Activated naive CD4-positive, alpha-beta T cell treated with anti-CD3 and anti-CD28 coated beads for 36 hours (primary cell): Measurements from ENCODE around the gene CROCC. TPM values are rescaled to one million over a fixed set of nuclear protein-coding genes. Genes with fewer than 3 reads are reported as not detected.

Source experiments
- CTCF ChIA-PET: fragments of 350-600 bp; sonication (Branson Sonifier 250); formaldehyde crosslinking; loops from one replicate; lab custom pipeline; 2021; ENCODE audit warnings: antibody characterized with exemption; lab: Charles Lee
- DNase-seq: peaks from one replicate; pipeline ENCODE4 v3.0.0-alpha.2; 2020
- H3K27ac Mint-ChIP-seq: one replicate; pipeline ENCODE4 v1.8.0; 2021; ENCODE audit warnings: mild to moderate bottlenecking, mixed read lengths
- H3K27me3 Mint-ChIP-seq: one replicate; pipeline ENCODE4 v1.8.0; 2021; ENCODE audit warnings: low read depth, mixed read lengths
- H3K36me3 Mint-ChIP-seq: one replicate; pipeline ENCODE4 v1.8.0; 2021; ENCODE audit warnings: low read depth, mixed read lengths
- H3K4me1 Mint-ChIP-seq: one replicate; pipeline ENCODE4 v1.8.0; 2021; ENCODE audit warnings: low read depth, mixed read lengths
- H3K4me3 Mint-ChIP-seq: one replicate; pipeline ENCODE4 v1.8.0; 2021; ENCODE audit warnings: mild to moderate bottlenecking, moderate library complexity, mixed read lengths
- H3K9me3 Mint-ChIP-seq: one replicate; pipeline ENCODE4 v1.8.0; 2021; ENCODE audit warnings: mixed read lengths
- intact Hi-C: fragments of 100-400 bp; cut with micrococcal nuclease; formaldehyde crosslinking; loops from one replicate; pipeline ENCODE4 v1.15.1; 2023
- total RNA-seq, 2 experiments: library from RNA; stranded (reverse); gene quantifications; one replicate each; pipeline ENCODE4 v1.2.3, GENCODE V29; 2021

Gene CROCC
- total RNA-seq, 2 experiments from 2014 or later: 15.5 to 15.7 TPM

GRCh38 chr1:16992675-16993074 lies 70.9 kb downstream of the CROCC start:
- H3K27me3 Mint-ChIP-seq: no peaks in the 10 kb centered on the region
- H3K27ac Mint-ChIP-seq: no peak overlapping the region
- H3K36me3 Mint-ChIP-seq: peaks cover 16% of the 10 kb centered on the region
- no peaks in the 10 kb centered on the region for H3K9me3 Mint-ChIP-seq
- intact Hi-C loops: no loop called here
- no peak for DNase-seq
- CTCF ChIA-PET: no interaction called here
- no peak overlapping the region for H3K4me3 Mint-ChIP-seq
- H3K4me1 Mint-ChIP-seq: no peaks in the 10 kb centered on the region

- CTCF ChIA-PET: no interaction called here
- no peak for DNase-seq
- intact Hi-C loops: no loop called here
- H3K27ac Mint-ChIP-seq: no peak overlapping the region
- no peaks in the 10 kb centered on the region for H3K27me3 Mint-ChIP-seq
- H3K9me3 Mint-ChIP-seq: no peaks in the 10 kb centered on the region
- H3K4me1 Mint-ChIP-seq: no peaks in the 10 kb centered on the region
- H3K36me3 Mint-ChIP-seq: peaks cover 15% of the 10 kb centered on the region
- no peak overlapping the region for H3K4me3 Mint-ChIP-seq
These were observed 71.8 kb downstream of the CROCC start for GRCh38 chr1:16993521-16994038.

GRCh38 chr1:16996845-16997244 lies 75.1 kb downstream of the CROCC start:
- DNase-seq: no peak
- Mint-ChIP-seq H3K9me3 (no peaks in the 10 kb centered on the region), H3K36me3 (peaks cover 20% of the 10 kb centered on the region), H3K27me3 (no peaks in the 10 kb centered on the region), H3K4me3 (no peak overlapping the region), H3K4me1 (no peaks in the 10 kb centered on the region), H3K27ac (no peak overlapping the region)
- intact Hi-C loops: no loop called here
- CTCF ChIA-PET: no interaction called here

- Mint-ChIP-seq H3K4me1 (no peaks in the 10 kb centered on the region), H3K27me3 (no peaks in the 10 kb centered on the region), H3K4me3 (no peak overlapping the region), H3K9me3 (no peaks in the 10 kb centered on the region), H3K27ac (no peak overlapping the region), H3K36me3 (peaks cover 21% of the 10 kb centered on the region)
- intact Hi-C loops: no loop called here
- CTCF ChIA-PET: no interaction called here
- no peak for DNase-seq
These were observed 76.9 kb downstream of the CROCC start for GRCh38 chr1:16998589-16998988.

- intact Hi-C loops: no loop called here
- H3K4me3 Mint-ChIP-seq: no peak overlapping the region
- DNase-seq: no peak
- peaks cover 20% of the 10 kb centered on the region for H3K36me3 Mint-ChIP-seq
- H3K27me3 Mint-ChIP-seq: no peaks in the 10 kb centered on the region
- no peaks in the 10 kb centered on the region for H3K9me3 Mint-ChIP-seq
- CTCF ChIA-PET: interaction anchor here (0.6 kb wide), 1 partner anchor 37 kb away, joined by 3 read pairs; no protein-coding TSS in a partner anchor
- H3K27ac Mint-ChIP-seq: no peak overlapping the region
- no peaks in the 10 kb centered on the region for H3K4me1 Mint-ChIP-seq
These were observed 78.1 kb downstream of the CROCC start for GRCh38 chr1:16999863-17000262.

GRCh38 chr1:17001760-17002523 lies 80.2 kb downstream of the CROCC start:
- no peak overlapping the region for H3K4me3 Mint-ChIP-seq
- peaks cover 18% of the 10 kb centered on the region for H3K36me3 Mint-ChIP-seq
- H3K9me3 Mint-ChIP-seq: no peaks in the 10 kb centered on the region
- H3K4me1 Mint-ChIP-seq: no peaks in the 10 kb centered on the region
- DNase-seq: no peak
- no peaks in the 10 kb centered on the region for H3K27me3 Mint-ChIP-seq
- no peak overlapping the region for H3K27ac Mint-ChIP-seq
- CTCF ChIA-PET: interaction anchor here (0.6 kb wide), 1 partner anchor 16 kb away, joined by 3 read pairs; no protein-coding TSS in a partner anchor
- intact Hi-C loops: no loop called here

GRCh38 chr1:17002524-17002902 lies 80.8 kb downstream of the CROCC start:
- Mint-ChIP-seq H3K9me3 (no peaks in the 10 kb centered on the region), H3K4me1 (no peaks in the 10 kb centered on the region), H3K27me3 (no peaks in the 10 kb centered on the region), H3K4me3 (no peak overlapping the region), H3K36me3 (peaks cover 15% of the 10 kb centered on the region), H3K27ac (no peak overlapping the region)
- CTCF ChIA-PET: interaction anchor here (0.6 kb wide), 1 partner anchor 16 kb away, joined by 3 read pairs; no protein-coding TSS in a partner anchor
- DNase-seq: no peak
- intact Hi-C loops: no loop called here

- Mint-ChIP-seq H3K4me1 (peaks cover 2% of the 10 kb centered on the region), H3K4me3 (no peak overlapping the region), H3K27ac (no peak overlapping the region), H3K27me3 (no peaks in the 10 kb centered on the region), H3K9me3 (no peaks in the 10 kb centered on the region), H3K36me3 (peaks cover 9% of the 10 kb centered on the region)
- CTCF ChIA-PET: no interaction called here
- intact Hi-C loops: no loop called here
- no peak for DNase-seq
These were observed 83.0 kb downstream of the CROCC start for GRCh38 chr1:17004466-17005364.

GRCh38 chr1:17005365-17005740 lies 83.6 kb downstream of the CROCC start:
- H3K27ac Mint-ChIP-seq: no peak overlapping the region
- H3K27me3 Mint-ChIP-seq: no peaks in the 10 kb centered on the region
- no peak overlapping the region for H3K4me3 Mint-ChIP-seq
- DNase-seq: no peak
- CTCF ChIA-PET: no interaction called here
- peaks cover 7% of the 10 kb centered on the region for H3K4me1 Mint-ChIP-seq
- H3K9me3 Mint-ChIP-seq: no peaks in the 10 kb centered on the region
- intact Hi-C loops: no loop called here
- peaks cover 9% of the 10 kb centered on the region for H3K36me3 Mint-ChIP-seq

- Mint-ChIP-seq H3K27me3 (no peaks in the 10 kb centered on the region), H3K9me3 (no peaks in the 10 kb centered on the region), H3K36me3 (peaks cover 4% of the 10 kb centered on the region), H3K27ac (no peak overlapping the region), H3K4me3 (no peak overlapping the region), H3K4me1 (peaks cover 17% of the 10 kb centered on the region)
- DNase-seq: no peak
- CTCF ChIA-PET: interaction anchor here (0.5 kb wide), 1 partner anchor 60 kb away, joined by 3 read pairs; no protein-coding TSS in a partner anchor
- intact Hi-C loops: no loop called here
These were observed 85.4 kb downstream of the CROCC start for GRCh38 chr1:17007121-17007520.

- intact Hi-C loops: no loop called here
These were observed 86.6 kb downstream of the CROCC start for GRCh38 chr1:17008208-17008855.

GRCh38 chr1:17009706-17010105 lies 88.0 kb downstream of the CROCC start:
- no peak for DNase-seq
- CTCF ChIA-PET: interaction anchor here (0.5 to 1.2 kb wide), 2 partner anchors 36 to 49 kb away, joined by 5 to 10 read pairs; no protein-coding TSS in a partner anchor

More at GRCh38 chr1:17008208-17008855, 86.6 kb downstream of the CROCC start:
- H3K36me3 Mint-ChIP-seq: peaks cover 2% of the 10 kb centered on the region
- peaks cover 17% of the 10 kb centered on the region for H3K4me1 Mint-ChIP-seq
- H3K27me3 Mint-ChIP-seq: no peaks in the 10 kb centered on the region
- DNase-seq: no peak
- no peak overlapping the region for H3K4me3 Mint-ChIP-seq
- no peak overlapping the region for H3K27ac Mint-ChIP-seq
- CTCF ChIA-PET: no interaction called here
- no peaks in the 10 kb centered on the region for H3K9me3 Mint-ChIP-seq

More at GRCh38 chr1:17009706-17010105, 88.0 kb downstream of the CROCC start:
- Mint-ChIP-seq H3K27me3 (no peaks in the 10 kb centered on the region), H3K36me3 (peaks cover 2% of the 10 kb centered on the region), H3K4me3 (no peak overlapping the region), H3K9me3 (no peaks in the 10 kb centered on the region), H3K4me1 (peaks cover 17% of the 10 kb centered on the region), H3K27ac (no peak overlapping the region)
- intact Hi-C loops: loop anchor here (5.0 kb wide), 1 partner anchor 47 kb away; no protein-coding TSS in a partner anchor
